ENCODE data around the gene OBSCN. TPM values are rescaled to one million over a fixed set of nuclear protein-coding genes. Genes with fewer than 3 reads are reported as not detected.

The OBSCN gene
- total RNA-seq, 2 experiments from 2014 or later, result 80.8 to 82.2 TPM

DNA sequence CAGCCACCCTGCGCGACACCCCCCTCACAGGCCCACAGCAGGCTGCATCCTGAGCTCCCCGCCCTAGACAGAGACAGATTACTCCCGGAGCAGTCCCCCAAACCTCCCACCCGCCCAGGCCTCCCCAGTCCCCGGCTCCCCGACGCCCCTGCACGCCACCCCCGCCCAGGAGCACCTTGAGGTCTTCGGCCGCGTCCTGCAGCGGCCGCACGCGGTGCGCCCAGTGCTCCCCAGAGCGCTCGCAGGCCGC is 198.1 kb downstream of the OBSCN start:
- Mint-ChIP-seq H3K4me3 (peak overlapping the region; percentile 96), H3K27me3 (no peaks in the 10 kb centered on the region), H3K9me3 (no peaks in the 10 kb centered on the region), H3K4me1 (ENCODE audit: low read depth) (peaks cover 47% of the 10 kb centered on the region), H3K27ac (peak overlapping the region; percentile 90), H3K36me3 (ENCODE audit: low read depth) (peaks cover 40% of the 10 kb centered on the region)
- H3K27me3 ChIP-seq (ENCODE audit: control insufficient read depth in 1 of 2, insufficient read depth in 2 of 2, low read length in 2 of 2), result no peaks in the 10 kb centered on the region
- DNase-seq (no peak), ATAC-seq (ENCODE audit: poor library complexity) (peak; percentile 10)
- intact Hi-C loops (cut with DNase I, micrococcal nuclease), result loop anchor here in 1 of 2 experiments (2.0 to 10.0 kb wide), 5 partner anchors 83 to 617 kb away; partner anchors contain the start of genes C1orf35, IBA57 and MRPL55
- peaks cover 65% of the 10 kb centered on the region for H3K4me1 ChIP-seq (ENCODE audit: insufficient read depth, low read length)
- H3K4me3 ChIP-seq (ENCODE audit: low read length), result peak overlapping the region; percentile 79
- CTCF ChIA-PET, result interaction anchor here (0.8 to 1.2 kb wide), 3 partner anchors 53 to 275 kb away, joined by 3 to 4 read pairs (median 4); partner anchors contain the start of gene IBA57
- peaks cover 21% of the 10 kb centered on the region for H3K36me3 ChIP-seq (ENCODE audit: insufficient read depth, low read length)
- H3K9me3 ChIP-seq (ENCODE audit: control insufficient read depth in 1 of 2, insufficient read depth in 1 of 2, low read length in 2 of 2), result no peaks in the 10 kb centered on the region
- TF ChIP-seq, protein P1, sequence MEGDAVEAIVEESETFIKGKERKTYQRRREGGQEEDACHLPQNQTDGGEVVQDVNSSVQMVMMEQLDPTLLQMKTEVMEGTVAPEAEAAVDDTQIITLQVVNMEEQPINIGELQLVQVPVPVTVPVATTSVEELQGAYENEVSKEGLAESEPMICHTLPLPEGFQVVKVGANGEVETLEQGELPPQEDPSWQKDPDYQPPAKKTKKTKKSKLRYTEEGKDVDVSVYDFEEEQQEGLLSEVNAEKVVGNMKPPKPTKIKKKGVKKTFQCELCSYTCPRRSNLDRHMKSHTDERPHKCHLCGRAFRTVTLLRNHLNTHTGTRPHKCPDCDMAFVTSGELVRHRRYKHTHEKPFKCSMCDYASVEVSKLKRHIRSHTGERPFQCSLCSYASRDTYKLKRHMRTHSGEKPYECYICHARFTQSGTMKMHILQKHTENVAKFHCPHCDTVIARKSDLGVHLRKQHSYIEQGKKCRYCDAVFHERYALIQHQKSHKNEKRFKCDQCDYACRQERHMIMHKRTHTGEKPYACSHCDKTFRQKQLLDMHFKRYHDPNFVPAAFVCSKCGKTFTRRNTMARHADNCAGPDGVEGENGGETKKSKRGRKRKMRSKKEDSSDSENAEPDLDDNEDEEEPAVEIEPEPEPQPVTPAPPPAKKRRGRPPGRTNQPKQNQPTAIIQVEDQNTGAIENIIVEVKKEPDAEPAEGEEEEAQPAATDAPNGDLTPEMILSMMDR (IDR thresholded peaks at IDR 0.05), result no peak
- POLR2A ChIA-PET, result interaction anchor here (1.1 to 3.8 kb wide), 13 partner anchors 13 to 324 kb away, joined by 4 to 20 read pairs (median 7); partner anchors contain the start of genes ARF1, IBA57 and RNF187
- H3K27ac ChIP-seq (ENCODE audit: low read depth in 1 of 2, low read length in 2 of 2), result peak overlapping the region in 1 of 2 donors; percentile 39

DNA sequence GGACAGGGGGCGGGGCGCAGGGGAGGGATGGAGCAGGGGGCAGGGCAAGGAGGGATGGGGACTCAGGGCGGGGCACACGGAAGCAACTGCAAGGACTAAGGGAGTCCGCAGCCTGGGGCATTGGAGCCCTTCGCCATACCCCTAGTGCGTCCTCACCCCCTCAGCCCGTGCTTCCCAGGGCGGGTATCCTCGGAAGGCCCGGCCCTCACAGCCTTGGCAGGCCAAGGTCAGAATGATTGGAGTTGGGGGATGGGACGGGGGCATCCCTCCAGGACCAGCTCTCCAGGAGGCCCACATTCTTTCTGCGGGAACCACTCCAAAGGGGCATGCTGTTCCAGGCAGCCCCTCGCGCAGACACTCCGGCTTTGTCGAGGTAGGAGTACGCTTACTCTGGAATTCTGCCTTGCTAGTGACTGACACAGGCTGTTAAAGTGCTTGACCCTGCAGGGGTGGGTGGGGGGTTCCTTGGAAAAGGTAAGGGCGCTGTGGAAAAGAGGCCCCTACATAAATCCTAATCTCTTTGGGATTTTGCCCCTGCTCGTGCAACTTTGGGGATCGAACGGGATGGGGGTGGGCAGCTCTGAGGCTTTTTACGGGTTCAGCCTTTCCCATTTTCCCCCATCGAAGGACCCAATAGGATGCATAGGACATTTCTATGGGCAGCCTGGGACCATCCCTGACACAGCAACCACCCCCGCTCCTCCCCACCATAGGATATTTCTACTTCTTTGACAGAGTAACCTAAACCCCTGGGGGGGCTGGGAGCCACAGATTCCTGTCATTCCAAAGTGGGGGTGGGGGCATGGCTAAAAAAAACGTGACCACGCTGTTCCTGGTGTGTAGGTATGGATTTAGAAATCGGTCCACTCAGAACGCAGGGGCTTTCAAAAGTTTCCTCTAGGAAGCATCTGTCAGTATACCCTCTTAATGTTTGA is 199.5 kb downstream of the OBSCN start:
- Mint-ChIP-seq H3K27me3 (no peaks in the 10 kb centered on the region), H3K36me3 (ENCODE audit: low read depth) (peaks cover 25% of the 10 kb centered on the region), H3K4me1 (ENCODE audit: low read depth) (peaks cover 36% of the 10 kb centered on the region), H3K4me3 (peak overlapping the region; percentile 88), H3K27ac (peak overlapping the region; percentile 90), H3K9me3 (no peaks in the 10 kb centered on the region)
- ATAC-seq (ENCODE audit: poor library complexity) (peak; percentile 55), DNase-seq (no peak)
- Histone ChIP-seq H3K9me3 (ENCODE audit: control insufficient read depth in 1 of 2, insufficient read depth in 1 of 2, low read length in 2 of 2) (no peaks in the 10 kb centered on the region), H3K27ac (ENCODE audit: low read depth in 1 of 2, low read length in 2 of 2) (peak overlapping the region; percentile 37 to 40), H3K27me3 (ENCODE audit: control insufficient read depth in 1 of 2, insufficient read depth in 2 of 2, low read length in 2 of 2) (no peaks in the 10 kb centered on the region), H3K4me3 (ENCODE audit: low read length) (peak overlapping the region; percentile 79), H3K4me1 (ENCODE audit: insufficient read depth, low read length) (peaks cover 50% of the 10 kb centered on the region), H3K36me3 (ENCODE audit: insufficient read depth, low read length) (peaks cover 10% of the 10 kb centered on the region)
- intact Hi-C loops (cut with DNase I, micrococcal nuclease), result loop anchor here in 1 of 2 experiments (2.0 to 10.0 kb wide), 7 partner anchors 47 to 619 kb away; partner anchors contain the start of genes C1orf35, IBA57 and MRPL55
- TF ChIP-seq, protein P1 (IDR thresholded peaks at IDR 0.05), result no peak
- ChIA-PET CTCF (interaction anchor here (0.7 kb wide), 2 partner anchors 137 to 867 kb away, joined by 5 to 6 read pairs; no protein-coding TSS in a partner anchor), POLR2A (interaction anchor here (0.6 to 3.8 kb wide), 14 partner anchors 8 to 325 kb away, joined by 3 to 20 read pairs (median 6); partner anchors contain the start of genes ARF1 and RNF187)

DNA sequence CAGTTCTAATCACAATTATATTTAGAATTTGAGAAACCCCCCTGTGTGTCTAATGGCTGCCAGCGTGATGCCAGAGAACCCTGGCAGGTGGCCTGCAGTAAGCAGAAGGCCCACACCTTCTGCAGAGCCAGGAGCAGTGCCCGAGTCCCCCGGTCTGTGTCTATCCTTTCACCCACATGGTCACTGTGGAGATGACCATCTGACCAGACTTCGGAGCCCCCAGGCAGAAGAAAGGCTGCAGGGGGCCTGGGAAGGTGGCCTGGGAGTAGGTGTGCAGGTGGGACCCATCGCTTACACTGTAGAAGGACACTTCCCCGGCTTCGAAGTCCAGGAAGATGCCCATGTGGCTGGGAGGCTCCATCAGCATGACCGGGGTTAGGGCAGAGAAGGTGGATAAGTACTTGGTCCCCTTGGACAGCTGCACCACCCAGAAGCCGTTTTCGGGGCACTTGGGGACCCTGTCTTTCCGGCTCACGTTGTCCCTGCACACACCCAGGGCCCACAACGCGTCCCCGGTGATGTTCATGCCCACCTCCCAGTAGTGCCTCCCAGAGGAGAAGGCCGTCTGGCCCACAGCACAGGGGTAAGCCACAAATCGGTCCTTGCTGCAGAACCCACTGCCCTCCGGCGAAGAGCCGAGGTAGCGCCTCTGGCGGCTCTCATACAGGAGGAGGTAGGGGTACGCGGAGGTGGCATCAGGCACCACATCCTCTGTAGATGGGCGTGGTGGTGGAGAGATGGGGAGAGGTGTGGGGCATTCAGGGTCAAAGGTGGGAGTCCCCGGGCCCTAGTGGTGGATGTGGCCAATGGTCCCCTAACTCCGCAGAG is 200.4 kb downstream of the OBSCN start:
- H3K36me3 Mint-ChIP-seq (ENCODE audit: low read depth), result peaks cover 17% of the 10 kb centered on the region
- Histone ChIP-seq H3K4me1 (ENCODE audit: insufficient read depth, low read length) (peaks cover 41% of the 10 kb centered on the region), H3K9me3 (ENCODE audit: control insufficient read depth in 1 of 2, insufficient read depth in 1 of 2, low read length in 2 of 2) (no peaks in the 10 kb centered on the region), H3K4me3 (ENCODE audit: low read length) (no peak overlapping the region), H3K36me3 (ENCODE audit: insufficient read depth, low read length) (peaks cover 2% of the 10 kb centered on the region), H3K27me3 (ENCODE audit: control insufficient read depth in 1 of 2, insufficient read depth in 2 of 2, low read length in 2 of 2) (no peaks in the 10 kb centered on the region), H3K27ac (ENCODE audit: low read depth in 1 of 2, low read length in 2 of 2) (no peak overlapping the region)
- POLR2A ChIA-PET, result no interaction called here
- no peak for DNase-seq
- peak overlapping the region; percentile 88 for H3K4me3 Mint-ChIP-seq
- H3K4me1 Mint-ChIP-seq (ENCODE audit: low read depth), result peaks cover 27% of the 10 kb centered on the region
- H3K9me3 Mint-ChIP-seq, result no peaks in the 10 kb centered on the region
- peak overlapping the region; percentile 49 for H3K27ac Mint-ChIP-seq
- TF ChIP-seq, protein P1 (IDR thresholded peaks at IDR 0.05), result no peak
- CTCF ChIA-PET, result no interaction called here
- no peak for ATAC-seq (ENCODE audit: poor library complexity)
- intact Hi-C loops (cut with DNase I, micrococcal nuclease), result loop anchor here in 1 of 2 experiments (2.0 to 10.0 kb wide), 5 partner anchors 47 to 303 kb away; partner anchors contain the start of genes C1orf35, IBA57 and MRPL55
- H3K27me3 Mint-ChIP-seq, result no peaks in the 10 kb centered on the region
